Measurements from ENCODE around the gene CSDE1.

The CSDE1 gene

GRCh38 chr1:114690148-114690547, 67.6 kb downstream of the CSDE1 start:
- H3K27ac ChIP-seq (ENCODE audit: insufficient read depth, low read depth, low read length, poor library complexity, severe bottlenecking): no peak overlapping the region
- no peaks in the 10 kb centered on the region for H3K36me3 ChIP-seq (ENCODE audit: control insufficient read depth, insufficient read depth, low read length)
- H3K4me3 ChIP-seq (ENCODE audit: insufficient read depth, low read depth, low read length): no peak overlapping the region
- H3K9me3 ChIP-seq (ENCODE audit: control insufficient read depth, low read length): no peaks in the 10 kb centered on the region
- 80 to 88% methylated on average over 1 of the region's 1 CpG for WGBS, 2 experiments
- H3K4me1 ChIP-seq (ENCODE audit: control insufficient read depth, insufficient read depth, low read length): no peaks in the 10 kb centered on the region
- no peaks in the 10 kb centered on the region for H3K27me3 ChIP-seq (ENCODE audit: control insufficient read depth, insufficient read depth, low read length, poor library complexity, severe bottlenecking)

GRCh38 chr1:114688526-114688925, 69.3 kb downstream of the CSDE1 start:
- Histone ChIP-seq H3K9me3 (ENCODE audit: control insufficient read depth, low read length) (no peaks in the 10 kb centered on the region), H3K4me3 (ENCODE audit: insufficient read depth, low read depth, low read length) (no peak overlapping the region), H3K4me1 (ENCODE audit: control insufficient read depth, insufficient read depth, low read length) (no peaks in the 10 kb centered on the region), H3K36me3 (ENCODE audit: control insufficient read depth, insufficient read depth, low read length) (no peaks in the 10 kb centered on the region), H3K27me3 (ENCODE audit: control insufficient read depth, insufficient read depth, low read length, poor library complexity, severe bottlenecking) (no peaks in the 10 kb centered on the region), H3K27ac (ENCODE audit: insufficient read depth, low read depth, low read length, poor library complexity, severe bottlenecking) (no peak overlapping the region)
- WGBS, 2 experiments: 85 to 87% methylated on average over 4 of the region's 4 CpGs

- H3K4me3 ChIP-seq (ENCODE audit: insufficient read depth, low read depth, low read length): no peak overlapping the region
- H3K27ac ChIP-seq (ENCODE audit: insufficient read depth, low read depth, low read length, poor library complexity, severe bottlenecking): no peak overlapping the region
- no peaks in the 10 kb centered on the region for H3K27me3 ChIP-seq (ENCODE audit: control insufficient read depth, insufficient read depth, low read length, poor library complexity, severe bottlenecking)
- H3K36me3 ChIP-seq (ENCODE audit: control insufficient read depth, insufficient read depth, low read length): no peaks in the 10 kb centered on the region
- no peaks in the 10 kb centered on the region for H3K4me1 ChIP-seq (ENCODE audit: control insufficient read depth, insufficient read depth, low read length)
- no peaks in the 10 kb centered on the region for H3K9me3 ChIP-seq (ENCODE audit: control insufficient read depth, low read length)
- WGBS, 2 experiments: 85 to 89% methylated on average over 5 of the region's 5 CpGs
These were observed 71.9 kb downstream of the CSDE1 start for GRCh38 chr1:114685851-114686250.

GRCh38 chr1:114677691-114678090, 80.1 kb downstream of the CSDE1 start:
- Histone ChIP-seq H3K4me3 (ENCODE audit: insufficient read depth, low read depth, low read length) (no peak overlapping the region), H3K9me3 (ENCODE audit: control insufficient read depth, low read length) (no peaks in the 10 kb centered on the region), H3K4me1 (ENCODE audit: control insufficient read depth, insufficient read depth, low read length) (no peaks in the 10 kb centered on the region), H3K27ac (ENCODE audit: insufficient read depth, low read depth, low read length, poor library complexity, severe bottlenecking) (no peak overlapping the region), H3K27me3 (ENCODE audit: control insufficient read depth, insufficient read depth, low read length, poor library complexity, severe bottlenecking) (peaks cover 35% of the 10 kb centered on the region), H3K36me3 (ENCODE audit: control insufficient read depth, insufficient read depth, low read length) (no peaks in the 10 kb centered on the region)
- 83 to 89% methylated on average over 5 of the region's 5 CpGs for WGBS, 2 experiments

- whole genome bisulfite sequencing, 2 experiments: 100% methylated on average over 1 of the region's 1 CpG
- H3K27ac ChIP-seq (ENCODE audit: insufficient read depth, low read depth, low read length, poor library complexity, severe bottlenecking): no peak overlapping the region
- H3K4me3 ChIP-seq (ENCODE audit: insufficient read depth, low read depth, low read length): no peak overlapping the region
- peaks cover 51% of the 10 kb centered on the region for H3K27me3 ChIP-seq (ENCODE audit: control insufficient read depth, insufficient read depth, low read length, poor library complexity, severe bottlenecking)
- H3K36me3 ChIP-seq (ENCODE audit: control insufficient read depth, insufficient read depth, low read length): no peaks in the 10 kb centered on the region
- no peaks in the 10 kb centered on the region for H3K4me1 ChIP-seq (ENCODE audit: control insufficient read depth, insufficient read depth, low read length)
- H3K9me3 ChIP-seq (ENCODE audit: control insufficient read depth, low read length): no peaks in the 10 kb centered on the region
These were observed 81.7 kb downstream of the CSDE1 start for GRCh38 chr1:114676115-114676514.

GRCh38 chr1:114671939-114672275, 85.9 kb downstream of the CSDE1 start:
- Histone ChIP-seq H3K27ac (ENCODE audit: insufficient read depth, low read depth, low read length, poor library complexity, severe bottlenecking) (no peak overlapping the region), H3K27me3 (ENCODE audit: control insufficient read depth, insufficient read depth, low read length, poor library complexity, severe bottlenecking) (peaks cover 84% of the 10 kb centered on the region), H3K4me1 (ENCODE audit: control insufficient read depth, insufficient read depth, low read length) (no peaks in the 10 kb centered on the region), H3K4me3 (ENCODE audit: insufficient read depth, low read depth, low read length) (no peak overlapping the region), H3K9me3 (ENCODE audit: control insufficient read depth, low read length) (no peaks in the 10 kb centered on the region), H3K36me3 (ENCODE audit: control insufficient read depth, insufficient read depth, low read length) (no peaks in the 10 kb centered on the region)
- 91 to 92% methylated on average over 7 of the region's 7 CpGs for WGBS, 2 experiments

GRCh38 chr1:114671011-114671938, 86.5 kb downstream of the CSDE1 start:
- no peak overlapping the region for H3K27ac ChIP-seq (ENCODE audit: insufficient read depth, low read depth, low read length, poor library complexity, severe bottlenecking)
- no peaks in the 10 kb centered on the region for H3K4me1 ChIP-seq (ENCODE audit: control insufficient read depth, insufficient read depth, low read length)
- 86 to 90% methylated on average over 8 of the region's 9 CpGs for WGBS, 2 experiments
- peaks cover 79% of the 10 kb centered on the region for H3K27me3 ChIP-seq (ENCODE audit: control insufficient read depth, insufficient read depth, low read length, poor library complexity, severe bottlenecking)
- H3K9me3 ChIP-seq (ENCODE audit: control insufficient read depth, low read length): no peaks in the 10 kb centered on the region
- H3K36me3 ChIP-seq (ENCODE audit: control insufficient read depth, insufficient read depth, low read length): no peaks in the 10 kb centered on the region
- H3K4me3 ChIP-seq (ENCODE audit: insufficient read depth, low read depth, low read length): no peak overlapping the region

GRCh38 chr1:114670083-114671010, 87.4 kb downstream of the CSDE1 start:
- Histone ChIP-seq H3K36me3 (ENCODE audit: control insufficient read depth, insufficient read depth, low read length) (no peaks in the 10 kb centered on the region), H3K9me3 (ENCODE audit: control insufficient read depth, low read length) (no peaks in the 10 kb centered on the region), H3K4me1 (ENCODE audit: control insufficient read depth, insufficient read depth, low read length) (no peaks in the 10 kb centered on the region), H3K27ac (ENCODE audit: insufficient read depth, low read depth, low read length, poor library complexity, severe bottlenecking) (no peak overlapping the region), H3K4me3 (ENCODE audit: insufficient read depth, low read depth, low read length) (peak overlapping the region; percentile 63), H3K27me3 (ENCODE audit: control insufficient read depth, insufficient read depth, low read length, poor library complexity, severe bottlenecking) (peaks cover 70% of the 10 kb centered on the region)
- WGBS, 2 experiments: 1 to 5% methylated on average over 37 to 38 of the region's 45 CpGs

GRCh38 chr1:114669562-114670082, 88.2 kb downstream of the CSDE1 start, which contains the start of gene DENND2C:
Gene DENND2C (minus strand): TSS chr1:114670049. CDS start chr1:114625984, 44,065 bp downstream.
- Histone ChIP-seq H3K27me3 (ENCODE audit: control insufficient read depth, insufficient read depth, low read length, poor library complexity, severe bottlenecking) (peaks cover 68% of the 10 kb centered on the region), H3K27ac (ENCODE audit: insufficient read depth, low read depth, low read length, poor library complexity, severe bottlenecking) (no peak within 1 kb of the TSS), H3K9me3 (ENCODE audit: control insufficient read depth, low read length) (no peaks in the 10 kb centered on the region), H3K4me3 (ENCODE audit: insufficient read depth, low read depth, low read length) (peak within 1 kb of the TSS; percentile 63), H3K4me1 (ENCODE audit: control insufficient read depth, insufficient read depth, low read length) (no peaks in the 10 kb centered on the region), H3K36me3 (ENCODE audit: control insufficient read depth, insufficient read depth, low read length) (no peaks in the 10 kb centered on the region)
- WGBS, 2 experiments: 0 to 1% methylated on average over 50 of the region's 50 CpGs
